Stomach (tissue), 19 donors: ENCODE results near the gene MMP21. TPM values are rescaled to one million over a fixed set of nuclear protein-coding genes. Genes with fewer than 3 reads are reported as not detected.
A peak's percentile ranks its signal among the peaks of the same experiment; 100 is the strongest.

Source experiments
- DNase-seq, 2 donors: peaks; one replicate each; pipeline versions ENCODE4 v3.0.0 to v3.0.0-alpha.2; 2013 to 2019
- H3K27ac ChIP-seq, 5 donors: fragments of 200-600 bp in 4 of 5; sonication (generic) in 4 of 5; one replicate each; pipeline ENCODE4 v1.5.1; 2013 to 2019; ENCODE audit warnings: mild to moderate bottlenecking in 1 of 5, moderate library complexity in 1 of 5
- H3K27me3 ChIP-seq, 3 donors: fragments of 200-600 bp; sonication (generic); one replicate each; pipeline ENCODE4 v1.5.1; 2017 to 2019; ENCODE audit warnings: mixed run types in 1 of 3
- H3K36me3 ChIP-seq, 4 donors: fragments of 200-600 bp; sonication (generic); 1 replicate in 3 of 4; 2 replicates in 1 of 4; pipeline ENCODE4 v1.5.1; 2016 to 2019
- H3K4me1 ChIP-seq, 4 donors: fragments of 200-600 bp; sonication (generic); one replicate each; pipeline ENCODE4 v1.5.1; 2016 to 2019
- H3K4me3 ChIP-seq, 4 donors: fragments of 200-600 bp; sonication (generic) in 3 of 4; one replicate each; pipeline ENCODE4 v1.5.1; 2016 to 2019; ENCODE audit warnings: mild to moderate bottlenecking in 1 of 4
- H3K9me3 ChIP-seq, 4 donors: fragments of 200-600 bp; sonication (generic); one replicate each; pipeline ENCODE4 v1.5.1; 2016 to 2019
- EP300 ChIP-seq: sonication (generic); formaldehyde crosslinking; IDR thresholded peaks from one replicate; pipeline ENCODE4 v1.6.1; 2017; ENCODE audit warnings: antibody characterized with exemption
- POLR2A ChIP-seq, 4 donors: fragments of 450-650 bp; IDR thresholded peaks; one replicate each; pipeline ENCODE4 v1.6.1; 2016; ENCODE audit warnings: antibody characterized with exemption in 4 of 4, control low read depth in 2 of 4, mild to moderate bottlenecking in 1 of 4, moderate library complexity in 1 of 4
- POLR2AphosphoS5 ChIP-seq, 3 donors: sonication (generic); formaldehyde crosslinking; IDR thresholded peaks; one replicate each; pipeline ENCODE4 v1.6.1; 2016; ENCODE audit warnings: antibody characterized with exemption in 3 of 3
- WGBS, 5 donors: extraction: QIAGEN DNeasy Blood & Tissue Kit in 3 of 5; methylation state at CpG; one replicate each; pipeline versions ENCODE4 v1.1.5 to v1.1.7; 2013 to 2018; 5-methylcytosine and 5-hydroxymethylcytosine counted together
- intact Hi-C: fragments of 100-400 bp; cut with DNase I; formaldehyde crosslinking; loops from one replicate; pipeline ENCODE4 v1.15.1; 2023; ENCODE audit warnings: low total_unique reads
- long read RNA-seq, 10 donors: transcript quantifications; one replicate each; lab custom pipeline, GENCODE V29; 2026
- polyA plus RNA-seq, 3 donors: library from polyadenylated mRNA; stranded (reverse); fragments of 200-250 nt; gene quantifications; one replicate each; pipeline ENCODE4 v1.2.3, GENCODE V29; 2013
- total RNA-seq, 5 donors: library from RNA; depleted of rRNA; stranded (reverse); fragments of >200 nt; gene quantifications; one replicate each; pipeline versions ENCODE4 v1.1.0 to v1.2.3, GENCODE V29; 2014 to 2016
- TF ChIP-seq, protein P1 (sequence below), 7 experiments: fragments of 450-650 bp in 4 of 7; fragments of 200-600 bp in 3 of 7; sonication (generic) in 3 of 7; IDR thresholded peaks; one replicate each; pipeline ENCODE4 v1.5.1; 2016 to 2019; ENCODE audit warnings: antibody characterized with exemption in 7 of 7, control low read depth in 2 of 7, mild to moderate bottlenecking in 1 of 7
- donor health status: healthy with polysubstance abuse.
- donor health status: Bipolar disorder and iron deficiency.
- donor health status: healthy.

MMP21 gene, protein sequence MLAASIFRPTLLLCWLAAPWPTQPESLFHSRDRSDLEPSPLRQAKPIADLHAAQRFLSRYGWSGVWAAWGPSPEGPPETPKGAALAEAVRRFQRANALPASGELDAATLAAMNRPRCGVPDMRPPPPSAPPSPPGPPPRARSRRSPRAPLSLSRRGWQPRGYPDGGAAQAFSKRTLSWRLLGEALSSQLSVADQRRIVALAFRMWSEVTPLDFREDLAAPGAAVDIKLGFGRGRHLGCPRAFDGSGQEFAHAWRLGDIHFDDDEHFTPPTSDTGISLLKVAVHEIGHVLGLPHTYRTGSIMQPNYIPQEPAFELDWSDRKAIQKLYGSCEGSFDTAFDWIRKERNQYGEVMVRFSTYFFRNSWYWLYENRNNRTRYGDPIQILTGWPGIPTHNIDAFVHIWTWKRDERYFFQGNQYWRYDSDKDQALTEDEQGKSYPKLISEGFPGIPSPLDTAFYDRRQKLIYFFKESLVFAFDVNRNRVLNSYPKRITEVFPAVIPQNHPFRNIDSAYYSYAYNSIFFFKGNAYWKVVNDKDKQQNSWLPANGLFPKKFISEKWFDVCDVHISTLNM
- total RNA-seq (under 1 TPM in 1 of 5 donors, not detected in 4; 0.45 TPM), polyA plus RNA-seq (not detected)
- long read RNA-seq, donor 1 = 0 reads
- long read RNA-seq, donor 2 = 0 reads
- long read RNA-seq, donor 3 = 0 reads
- long read RNA-seq, donor 4 = 0 reads
- long read RNA-seq, donor 5 = 0 reads
- long read RNA-seq, donor 6 = 0 reads
- long read RNA-seq, donor 7 = 0 reads
- long read RNA-seq, donor 8 = 0 reads
- long read RNA-seq, donor 9 = 0 reads
- long read RNA-seq, donor 10 = 0 reads

- Histone ChIP-seq H3K36me3 (no peaks in the 10 kb centered on the region), H3K27me3 (peaks cover 0 to 14% (median 0%) of the 10 kb centered on the region in 3 donors), H3K4me3 (no peak within 1 kb of the TSS), H3K27ac (no peak within 1 kb of the TSS), H3K4me1 (peaks cover 0 to 7% (median 0%) of the 10 kb centered on the region in 4 donors), H3K9me3 (no peaks in the 10 kb centered on the region)
- intact Hi-C loops = no loop called here
- 89 to 93% (median 90%) methylated on average over 12 to 26 of the region's 26 CpGs for WGBS, 5 donors
- DNase-seq = no peak
- TF ChIP-seq POLR2AphosphoS5 (IDR thresholded peaks at IDR 0.05) (no peak), POLR2A (IDR thresholded peaks at IDR 0.05) (no peak), EP300 (no peak)
- TF ChIP-seq, protein P1, sequence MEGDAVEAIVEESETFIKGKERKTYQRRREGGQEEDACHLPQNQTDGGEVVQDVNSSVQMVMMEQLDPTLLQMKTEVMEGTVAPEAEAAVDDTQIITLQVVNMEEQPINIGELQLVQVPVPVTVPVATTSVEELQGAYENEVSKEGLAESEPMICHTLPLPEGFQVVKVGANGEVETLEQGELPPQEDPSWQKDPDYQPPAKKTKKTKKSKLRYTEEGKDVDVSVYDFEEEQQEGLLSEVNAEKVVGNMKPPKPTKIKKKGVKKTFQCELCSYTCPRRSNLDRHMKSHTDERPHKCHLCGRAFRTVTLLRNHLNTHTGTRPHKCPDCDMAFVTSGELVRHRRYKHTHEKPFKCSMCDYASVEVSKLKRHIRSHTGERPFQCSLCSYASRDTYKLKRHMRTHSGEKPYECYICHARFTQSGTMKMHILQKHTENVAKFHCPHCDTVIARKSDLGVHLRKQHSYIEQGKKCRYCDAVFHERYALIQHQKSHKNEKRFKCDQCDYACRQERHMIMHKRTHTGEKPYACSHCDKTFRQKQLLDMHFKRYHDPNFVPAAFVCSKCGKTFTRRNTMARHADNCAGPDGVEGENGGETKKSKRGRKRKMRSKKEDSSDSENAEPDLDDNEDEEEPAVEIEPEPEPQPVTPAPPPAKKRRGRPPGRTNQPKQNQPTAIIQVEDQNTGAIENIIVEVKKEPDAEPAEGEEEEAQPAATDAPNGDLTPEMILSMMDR (IDR thresholded peaks at IDR 0.05) = no peak
Measured at GRCh38 chr10:125775491-125776106, at the start of gene MMP21. MMP21 (minus strand) TSS chr10:125775821; CDS start chr10:125775821, 0 bp downstream.

GRCh38 chr10:125824736-125825135 lies 49.1 kb upstream of the MMP21 start:
- Histone ChIP-seq H3K27ac (peak overlapping the region in 3 of 5 donors; percentile 86 to 90 (median 89)), H3K36me3 (peaks cover 23 to 33% (median 32%) of the 10 kb centered on the region in 4 donors), H3K4me1 (peaks cover 31 to 57% (median 45%) of the 10 kb centered on the region in 4 donors), H3K4me3 (peak overlapping the region; percentile 83 to 96 (median 90)), H3K9me3 (no peaks in the 10 kb centered on the region), H3K27me3 (no peaks in the 10 kb centered on the region)
- intact Hi-C loops = no loop called here
- 52 to 78% (median 65%) methylated on average over 1 of the region's 1 CpG for WGBS, 5 donors
- no peak for DNase-seq
- TF ChIP-seq EP300 (no peak), POLR2A (IDR thresholded peaks at IDR 0.05) (no peak), POLR2AphosphoS5 (IDR thresholded peaks at IDR 0.05) (no peak)
- TF ChIP-seq, protein P1 (IDR thresholded peaks at IDR 0.05) = no peak

GRCh38 chr10:125823663-125824251 lies 48.1 kb upstream of the MMP21 start:
- peak overlapping the region; percentile 83 to 96 (median 90) for H3K4me3 ChIP-seq
- peaks cover 14 to 23% (median 22%) of the 10 kb centered on the region in 4 donors for H3K36me3 ChIP-seq
- WGBS, 5 donors = 0% methylated on average over 20 of the region's 20 CpGs
- H3K27ac ChIP-seq = peak overlapping the region; percentile 86 to 90 (median 89)
- H3K27me3 ChIP-seq = no peaks in the 10 kb centered on the region
- peak in 1 of 2 donors; percentile 20 for DNase-seq
- intact Hi-C loops = no loop called here
- peaks cover 31 to 57% (median 45%) of the 10 kb centered on the region in 4 donors for H3K4me1 ChIP-seq
- H3K9me3 ChIP-seq = no peaks in the 10 kb centered on the region
- TF ChIP-seq POLR2AphosphoS5 (IDR thresholded peaks at IDR 0.05) (no peak), EP300 (no peak), POLR2A (IDR thresholded peaks at IDR 0.05) (no peak)
- TF ChIP-seq, protein P1 (IDR thresholded peaks at IDR 0.05) = no peak
